Sigmoid colon (tissue), 4 donors: Measurements from ENCODE around the gene MYLK.

Source experiments
- CTCF ChIP-seq, 4 experiments: fragments of 450-650 bp in 3 of 4; fragments of 200-600 bp in 1 of 4; IDR thresholded peaks; one replicate each; pipeline ENCODE4 v1.5.1; 2016 to 2019; ENCODE audit warnings: antibody characterized with exemption in 4 of 4, mild to moderate bottlenecking in 3 of 4, moderate library complexity in 2 of 4
- EP300 ChIP-seq, 4 donors: sonication (generic); formaldehyde crosslinking; IDR thresholded peaks; one replicate each; pipeline ENCODE4 v1.6.1; 2017; ENCODE audit warnings: antibody characterized with exemption in 4 of 4
- POLR2A ChIP-seq, 2 donors: fragments of 450-650 bp; IDR thresholded peaks; one replicate each; pipeline ENCODE4 v1.6.1; 2016; ENCODE audit warnings: antibody characterized with exemption in 2 of 2, mild to moderate bottlenecking in 2 of 2, moderate library complexity in 2 of 2

- TF ChIP-seq CTCF (IDR thresholded peaks at IDR 0.05) (no peak), EP300 (IDR thresholded peaks at IDR 0.05) (no peak), POLR2A (IDR thresholded peaks at IDR 0.05) (no peak)
Measured at GRCh38 chr3:123732447-123732846, 151.7 kb downstream of the MYLK start.
